K562 (cell line): Measurements from ENCODE around the gene RETREG2. TPM values are rescaled to one million over a fixed set of nuclear protein-coding genes. Genes with fewer than 3 reads are reported as not detected.

Experiments
- ATAC-seq: fragments of 200-7000 bp; cut with Tn5 transposase; 3 replicates; pipeline ENCODE4 v1.9.1; 2020; ENCODE audit warnings: moderate library complexity
- BruUV-seq: library from RNA; stranded (reverse); fragments of 400-500 nt; replicated peaks from 2 replicates; lab custom pipeline; 2021; lab: Mats Ljungman, UMichigan
- CTCF ChIA-PET: fragments of 300-600 bp; formaldehyde crosslinking; extraction: SDS; loops from one replicate; lab custom pipeline; 2021; ENCODE audit warnings: low intra/inter-chr PET ratio; lab: Yijun Ruan, JAX
- POLR2A ChIA-PET: fragments of 300-600, 350-650 bp; sonication (Branson Sonifier 250); formaldehyde crosslinking; extraction: SDS; loops from one replicate; lab custom pipeline; 2021; ENCODE audit warnings: antibody characterized with exemption, inconsistent platforms; lab: Yijun Ruan, JAX
- DNase-seq, 4 experiments: peaks; one replicate each; pipeline versions ENCODE4 v3.0.0 to v3.0.0-alpha.2; 2011 to 2018; ENCODE audit warnings: low spot score in 3 of 4, mixed read lengths in 3 of 4; ENCODE audit errors: extremely low read depth in 1 of 4
- FAIRE-seq: peaks from 2 replicates; lab custom pipeline; 2011; peaks lifted over from hg19 to GRCh38; lab: Jason Lieb, UNC
- H2AFZ ChIP-seq: 2 replicates; pipeline ENCODE4 v1.6.0; 2011; ENCODE audit warnings: low read depth, low read length, control low read depth, inconsistent platforms
- H3K27ac ChIP-seq: fragments of 200-600 bp; 3 replicates; pipeline ENCODE4 v1.8.0; 2011; ENCODE audit warnings: low read depth, mild to moderate bottlenecking, control low read depth, inconsistent platforms, low read length, moderate library complexity, mixed read lengths; ENCODE audit errors: extremely low read depth
- H3K27me3 ChIP-seq, 2 experiments: fragments of 300-600 bp in 1 of 2; 2 replicates in 1 of 2; 3 replicates in 1 of 2; pipeline versions ENCODE4 v1.6.0 to v1.8.0; 2011; ENCODE audit warnings: inconsistent platforms in 2 of 2, low read length in 2 of 2, mild to moderate bottlenecking in 1 of 2, mixed read lengths in 1 of 2, moderate library complexity in 1 of 2; ENCODE audit not compliant: control insufficient read depth in 2 of 2, insufficient read depth in 2 of 2
- H3K36me3 ChIP-seq: fragments of 300-600 bp; 3 replicates; pipeline ENCODE4 v1.8.0; 2011; ENCODE audit warnings: mild to moderate bottlenecking, low read length, inconsistent platforms; ENCODE audit not compliant: control insufficient read depth, insufficient read depth
- H3K4me1 ChIP-seq, 2 experiments: fragments of 200-600 bp in 1 of 2; replicated peaks in 1 of 2; 2 replicates in 1 of 2; 3 replicates in 1 of 2; pipeline versions ENCODE4 v1.5.1 to v1.8.0; 2011; ENCODE audit warnings: inconsistent platforms in 2 of 2, low read length in 2 of 2, mild to moderate bottlenecking in 1 of 2, mixed read lengths in 1 of 2, moderate library complexity in 1 of 2; ENCODE audit not compliant: control insufficient read depth in 2 of 2, insufficient read depth in 2 of 2
- H3K4me2 ChIP-seq: 2 replicates; pipeline ENCODE4 v1.6.1; 2011; ENCODE audit warnings: low read length, control low read depth, inconsistent platforms, mixed read lengths; ENCODE audit not compliant: insufficient read depth
- H3K4me3 ChIP-seq: fragments of 200-600 bp; sonication (generic), shearing (Covaris generic); 2 replicates; pipeline ENCODE4 v1.5.1; 2016; ENCODE audit warnings: control low read depth, inconsistent platforms
- H3K79me2 ChIP-seq: fragments of 200-600 bp; 3 replicates; pipeline ENCODE4 v1.8.0; 2011; ENCODE audit warnings: low read length, inconsistent platforms; ENCODE audit not compliant: control insufficient read depth, insufficient read depth
- H3K9ac ChIP-seq, 2 experiments: 2 replicates each; pipeline versions ENCODE4 v1.6.0 to v1.6.1; 2011; ENCODE audit warnings: low read depth in 2 of 2, low read length in 2 of 2, control low read depth in 1 of 2, inconsistent platforms in 1 of 2, mild to moderate bottlenecking in 1 of 2, mixed read lengths in 1 of 2; ENCODE audit not compliant: insufficient read depth in 1 of 2
- H3K9me1 ChIP-seq: one replicate; pipeline ENCODE4 v1.6.0; 2011; ENCODE audit warnings: inconsistent platforms, mild to moderate bottlenecking, low read length, moderate library complexity; ENCODE audit not compliant: control insufficient read depth, insufficient read depth
- H3K9me3 ChIP-seq: replicated peaks from 2 replicates; pipeline ENCODE4 v1.5.1; 2011; ENCODE audit warnings: low read depth, low read length, inconsistent platforms; ENCODE audit not compliant: control insufficient read depth, insufficient read depth
- H4K20me1 ChIP-seq: replicated peaks from 2 replicates; pipeline ENCODE4 v1.6.1; 2011; ENCODE audit warnings: low read length, inconsistent platforms, mixed read lengths; ENCODE audit not compliant: control insufficient read depth, insufficient read depth
- PTBP1 ChIP-seq: fragments of 200-400 bp; formaldehyde crosslinking; IDR thresholded peaks from 2 replicates; pipeline ENCODE4 v1.6.1; 2017; ENCODE audit warnings: low read depth, low read length
- ZNF24 ChIP-seq: fragments of 450-650 bp; IDR thresholded peaks from 2 replicates; pipeline ENCODE4 v1.6.1; 2016
- ZNF561 ChIP-seq: fragments of 450-650 bp; formaldehyde crosslinking; conservative IDR thresholded peaks from 2 replicates; pipeline ENCODE4 v1.4.0; 2020; ENCODE audit warnings: mild to moderate bottlenecking, moderate library complexity
- WGBS: fragments of 100-300 bp; shearing (Covaris generic); methylation state at CpG from one replicate; pipeline ENCODE4 v1.1.6; 2016; ENCODE audit warnings: low coverage, mixed read lengths; ENCODE audit not compliant: insufficient coverage; ENCODE audit errors: missing lambda C conversion rate; 5-methylcytosine and 5-hydroxymethylcytosine counted together
- in situ Hi-C: fragments of 300-500 bp; cut with MboI; formaldehyde crosslinking; loops from 4 replicates; pipeline ENCODE4 v1.15.0; 2018; ENCODE audit warnings: inconsistent platforms, mixed read lengths
- intact Hi-C: fragments of 100-400 bp; cut with micrococcal nuclease; formaldehyde crosslinking; loops from 2 replicates; pipeline ENCODE4 v1.14.2; 2022
- polyA plus RNA-seq, 8 experiments: library from polyadenylated mRNA; depleted of rRNA in 4 of 8; stranded (reverse) in 5 of 8; unstranded in 3 of 8; fragments of >200 nt; fragmentation: Nextera tagmentation in 2 of 8; fragmentation: Illumina TruSeq in 1 of 8; extraction: Ambion mirVana in 2 of 8; extraction: Trizol in 1 of 8; gene quantifications; 2 replicates each; pipeline versions ENCODE4 v1.2.1 to v1.2.3, GENCODE V29; 2011 to 2014; ENCODE audit warnings: inconsistent platforms in 1 of 8, missing spikeins in 1 of 8
- total RNA-seq, 7 experiments: library from RNA; depleted of rRNA in 6 of 7; stranded (reverse); fragments of >200 nt in 6 of 7; fragmentation: Illumina TruSeq in 2 of 7; extraction: Trizol in 2 of 7; gene quantifications; 2 replicates each; pipeline versions ENCODE4 v1.2.1 to v1.2.3, GENCODE V29; 2011 to 2021; ENCODE audit warnings: low replicate concordance in 1 of 7
- TF ChIP-seq, protein P1 (sequence below), 2 experiments: fragments of 450-650 bp in 1 of 2; sonication (generic) in 1 of 2; formaldehyde crosslinking in 1 of 2; IDR thresholded peaks; 2 replicates each; pipeline versions ENCODE4 v1.7.1 to v1.9.0; 2016 to 2022; ENCODE audit warnings: inconsistent platforms in 1 of 2, mild to moderate bottlenecking in 1 of 2, missing genetic modification reagents in 1 of 2
- TF ChIP-seq, protein P2 (sequence below): fragments of 250-450 bp; sonication (Bioruptor Pico); IDR thresholded peaks from 2 replicates; pipeline ENCODE4 v1.5.0; 2021; ENCODE audit warnings: mild to moderate bottlenecking, moderate library complexity

Gene RETREG2
- total and polyA plus RNA-seq, 9 of the 15 experiments (the other 6 are each of a cell fraction or from before 2014, with no cell fraction given) = 4.9 to 40.1 (median 19.2) TPM

DNA sequence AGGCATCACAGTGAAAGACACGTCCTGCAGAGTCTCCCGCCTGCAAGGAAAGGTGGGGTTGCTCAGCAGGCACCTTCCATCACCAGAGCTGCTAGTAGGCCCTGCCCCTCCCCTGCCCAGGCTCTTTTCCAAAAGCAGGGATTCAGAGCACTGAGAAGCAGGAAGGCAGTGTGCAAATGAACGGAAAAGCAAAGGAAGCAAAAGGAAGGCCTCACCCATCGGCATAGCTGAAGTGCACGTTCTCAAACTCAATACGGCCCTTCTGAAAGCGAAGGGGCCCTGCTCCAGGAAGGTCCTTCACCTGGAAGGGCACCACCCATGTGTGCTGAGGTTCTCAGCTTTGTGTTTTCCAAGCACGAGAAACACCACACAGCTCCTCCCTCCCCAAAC lies 34.9 kb downstream of the RETREG2 start:
- in situ Hi-C loops = no loop called here
- CTCF ChIA-PET = no interaction called here
- 84% methylated on average over 6 of the region's 8 CpGs for WGBS
- no peak for TF ChIP-seq ZNF561 (CRISPR knock-in tag)
- TF ChIP-seq, protein P1, sequence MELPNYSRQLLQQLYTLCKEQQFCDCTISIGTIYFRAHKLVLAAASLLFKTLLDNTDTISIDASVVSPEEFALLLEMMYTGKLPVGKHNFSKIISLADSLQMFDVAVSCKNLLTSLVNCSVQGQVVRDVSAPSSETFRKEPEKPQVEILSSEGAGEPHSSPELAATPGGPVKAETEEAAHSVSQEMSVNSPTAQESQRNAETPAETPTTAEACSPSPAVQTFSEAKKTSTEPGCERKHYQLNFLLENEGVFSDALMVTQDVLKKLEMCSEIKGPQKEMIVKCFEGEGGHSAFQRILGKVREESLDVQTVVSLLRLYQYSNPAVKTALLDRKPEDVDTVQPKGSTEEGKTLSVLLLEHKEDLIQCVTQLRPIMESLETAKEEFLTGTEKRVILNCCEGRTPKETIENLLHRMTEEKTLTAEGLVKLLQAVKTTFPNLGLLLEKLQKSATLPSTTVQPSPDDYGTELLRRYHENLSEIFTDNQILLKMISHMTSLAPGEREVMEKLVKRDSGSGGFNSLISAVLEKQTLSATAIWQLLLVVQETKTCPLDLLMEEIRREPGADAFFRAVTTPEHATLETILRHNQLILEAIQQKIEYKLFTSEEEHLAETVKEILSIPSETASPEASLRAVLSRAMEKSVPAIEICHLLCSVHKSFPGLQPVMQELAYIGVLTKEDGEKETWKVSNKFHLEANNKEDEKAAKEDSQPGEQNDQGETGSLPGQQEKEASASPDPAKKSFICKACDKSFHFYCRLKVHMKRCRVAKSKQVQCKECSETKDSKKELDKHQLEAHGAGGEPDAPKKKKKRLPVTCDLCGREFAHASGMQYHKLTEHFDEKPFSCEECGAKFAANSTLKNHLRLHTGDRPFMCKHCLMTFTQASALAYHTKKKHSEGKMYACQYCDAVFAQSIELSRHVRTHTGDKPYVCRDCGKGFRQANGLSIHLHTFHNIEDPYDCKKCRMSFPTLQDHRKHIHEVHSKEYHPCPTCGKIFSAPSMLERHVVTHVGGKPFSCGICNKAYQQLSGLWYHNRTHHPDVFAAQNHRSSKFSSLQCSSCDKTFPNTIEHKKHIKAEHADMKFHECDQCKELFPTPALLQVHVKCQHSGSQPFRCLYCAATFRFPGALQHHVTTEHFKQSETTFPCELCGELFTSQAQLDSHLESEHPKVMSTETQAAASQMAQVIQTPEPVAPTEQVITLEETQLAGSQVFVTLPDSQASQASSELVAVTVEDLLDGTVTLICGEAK (IDR thresholded peaks at IDR 0.05) = no peak
- TF ChIP-seq, protein P1 (CRISPR knock-in tag; IDR thresholded peaks at IDR 0.05) = no peak
- TF ChIP-seq ZNF24 = no peak
- TF ChIP-seq, protein P2, sequence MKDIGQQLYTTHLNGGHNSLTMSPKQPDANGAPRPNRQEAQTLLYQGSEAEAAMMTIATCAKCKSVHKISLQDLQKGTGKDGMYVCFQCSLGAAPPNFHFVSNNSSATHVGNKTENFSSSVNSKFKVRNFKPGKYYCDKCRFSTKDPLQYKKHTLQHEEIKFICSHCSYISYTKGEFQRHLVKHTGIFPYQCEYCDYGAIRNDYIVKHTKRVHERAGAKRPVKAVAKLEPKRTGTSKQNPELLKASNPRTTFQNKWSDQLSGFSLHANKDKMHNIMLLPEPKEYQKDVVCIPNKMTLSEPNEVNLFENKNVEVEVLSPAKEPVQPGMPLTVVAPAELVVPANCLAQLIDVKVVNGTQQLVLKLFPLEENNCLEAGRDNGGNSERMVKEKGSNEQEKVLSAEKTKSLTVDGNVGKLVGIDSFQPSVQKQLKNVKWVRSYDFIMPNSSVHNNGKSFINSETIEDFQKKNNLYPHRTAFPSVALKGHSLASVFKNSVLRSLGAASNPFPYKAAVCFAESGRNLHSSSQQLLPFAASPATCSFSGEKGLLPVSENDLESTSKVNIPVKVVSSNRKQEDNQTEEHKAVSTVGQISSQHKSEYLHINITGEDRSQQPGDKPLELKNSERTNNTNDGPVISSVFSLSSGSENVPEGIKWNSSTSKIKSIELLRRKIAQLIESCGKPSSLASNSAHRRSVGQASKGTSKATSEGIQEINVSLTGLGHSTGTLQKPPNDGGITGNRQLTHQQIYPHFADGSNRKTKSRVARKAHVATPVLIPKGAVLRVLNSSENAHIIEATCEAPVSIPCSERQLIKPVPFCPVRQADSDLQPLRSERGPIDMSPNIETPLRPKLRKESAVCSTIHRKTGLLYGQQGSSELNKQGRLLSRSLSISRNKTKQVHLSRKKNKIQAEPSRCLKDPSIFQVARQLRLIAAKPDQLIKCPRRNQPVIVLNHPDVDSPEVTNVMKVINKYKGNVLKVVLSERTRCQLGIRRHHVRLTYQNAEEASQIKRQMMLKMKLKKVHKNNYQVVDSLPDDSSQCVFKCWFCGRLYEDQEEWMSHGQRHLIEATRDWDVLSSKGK (CRISPR knock-in tag) = no peak
- no peak for TF ChIP-seq PTBP1

More for the DNA sequence above, 34.9 kb downstream of the RETREG2 start:
- no peak overlapping the region for H3K4me3 ChIP-seq
- ATAC-seq = no peak
- no peaks in the 10 kb centered on the region for H3K9me3 ChIP-seq
- peaks cover 80% of the 10 kb centered on the region for H3K36me3 ChIP-seq
- no peak overlapping the region for H3K27ac ChIP-seq
- no peaks in the 10 kb centered on the region for H3K9me1 ChIP-seq
- no peak overlapping the region for H3K9ac ChIP-seq
- no TSS peak for BruUV-seq
- POLR2A ChIA-PET = no interaction called here
- H2AFZ ChIP-seq = no peak overlapping the region
- H3K27me3 ChIP-seq = no peaks in the 10 kb centered on the region
- peaks cover 6% of the 10 kb centered on the region; the same call in 1 of the 2 replicates for H4K20me1 ChIP-seq
- H3K4me2 ChIP-seq = no peak overlapping the region
- FAIRE-seq = no peak
- DNase-seq = no peak
- intact Hi-C loops = no loop called here
- peaks cover 20% of the 10 kb centered on the region for H3K79me2 ChIP-seq
- H3K4me1 ChIP-seq = peaks cover 10 to 21% of the 10 kb centered on the region in 2 experiments; a peak in 4 of 5 replicates
